Mesothelial cell of epicardium (in vitro differentiated cells): ENCODE data around the gene ALAD. TPM values are rescaled to one million over a fixed set of nuclear protein-coding genes. Genes with fewer than 3 reads are reported as not detected.

Source experiments
- DNase-seq, 2 experiments: peaks; one replicate each; pipeline ENCODE4 v3.0.0; 2021; ENCODE audit warnings: low spot score in 2 of 2; ENCODE audit not compliant: unreplicated experiment in 2 of 2
- H3K27ac Mint-ChIP-seq: 2 replicates; pipeline ENCODE4 v1.8.0; 2021; ENCODE audit warnings: mixed read lengths
- H3K27me3 Mint-ChIP-seq: 2 replicates; pipeline ENCODE4 v1.8.0; 2021; ENCODE audit warnings: low read depth, mixed read lengths
- H3K36me3 Mint-ChIP-seq: 2 replicates; pipeline ENCODE4 v1.8.0; 2021; ENCODE audit warnings: mixed read lengths
- H3K4me1 Mint-ChIP-seq: 2 replicates; pipeline ENCODE4 v1.8.0; 2021; ENCODE audit warnings: mixed read lengths
- H3K4me3 Mint-ChIP-seq: 2 replicates; pipeline ENCODE4 v1.8.0; 2021; ENCODE audit warnings: mild to moderate bottlenecking, moderate library complexity, mixed read lengths
- H3K9me3 Mint-ChIP-seq: 2 replicates; pipeline ENCODE4 v1.8.0; 2021; ENCODE audit warnings: mixed read lengths
- CTCF ChIP-seq: fragments of 200-600 bp; sonication (generic); IDR thresholded peaks from one replicate; pipeline ENCODE4 v1.5.0; 2021; ENCODE audit warnings: antibody characterized with exemption; ENCODE audit not compliant: unreplicated experiment
- total RNA-seq: library from RNA; stranded (reverse); gene quantifications from 3 replicates; pipeline ENCODE4 v1.2.1, GENCODE V29; 2021

The ALAD gene
- total RNA-seq, 1 donor from 2014 or later: 45.6 TPM

DNA sequence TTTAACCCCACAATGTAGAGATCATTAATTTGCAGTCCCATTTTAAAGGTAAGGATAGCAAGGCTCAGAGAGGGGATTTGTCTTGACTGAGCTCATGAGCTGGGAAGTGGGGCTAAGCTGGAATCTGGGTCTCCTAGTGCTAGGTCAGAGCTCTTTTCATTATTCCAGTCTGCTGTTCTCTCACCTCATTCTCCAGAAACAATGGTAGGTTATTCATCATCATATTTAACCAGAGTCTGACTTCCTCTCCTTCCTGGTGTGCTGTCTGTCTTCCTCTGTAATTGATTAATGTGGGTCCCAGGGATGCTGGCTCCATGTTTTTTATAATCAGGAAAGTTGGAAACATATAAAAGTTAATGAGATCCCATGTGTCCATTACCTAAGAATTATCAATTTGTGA, 30.1 kb upstream of the ALAD start:
- Mint-ChIP-seq H3K27me3 (peaks cover 1% of the 10 kb centered on the region), H3K27ac (no peak overlapping the region), H3K36me3 (no peaks in the 10 kb centered on the region), H3K4me3 (no peak overlapping the region), H3K9me3 (peaks cover 9% of the 10 kb centered on the region), H3K4me1 (no peaks in the 10 kb centered on the region)
- no peak for TF ChIP-seq CTCF
- DNase-seq: no peak

- H3K36me3 Mint-ChIP-seq: no peaks in the 10 kb centered on the region
- H3K4me1 Mint-ChIP-seq: peaks cover 9% of the 10 kb centered on the region
- no peaks in the 10 kb centered on the region for H3K27me3 Mint-ChIP-seq
- H3K4me3 Mint-ChIP-seq: no peak overlapping the region
- H3K27ac Mint-ChIP-seq: no peak overlapping the region
- DNase-seq: no peak
- peaks cover 2% of the 10 kb centered on the region for H3K9me3 Mint-ChIP-seq
- no peak for TF ChIP-seq CTCF
Observed at GRCh38 chr9:113428062-113428615, 27.1 kb upstream of the ALAD start.

DNA sequence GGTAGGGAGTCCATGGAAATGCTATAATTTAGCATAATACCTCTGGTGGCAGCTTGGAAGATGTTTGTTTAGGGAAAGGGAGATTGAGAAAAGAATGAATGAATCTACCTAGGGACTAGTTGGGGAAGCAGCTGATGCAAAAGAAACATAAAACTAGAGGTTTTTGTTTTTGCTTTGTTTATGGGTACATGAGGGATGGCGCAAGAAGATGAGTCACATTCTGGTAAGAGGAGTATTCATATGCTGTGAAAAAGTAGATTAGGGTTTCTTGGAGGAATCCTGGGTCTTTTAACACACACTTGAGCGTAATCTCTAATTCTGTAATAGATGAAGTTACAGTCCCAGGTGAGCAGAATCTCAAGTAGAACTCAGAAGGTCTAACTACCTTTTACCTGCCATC, 26.5 kb upstream of the ALAD start:
- Mint-ChIP-seq H3K9me3 (no peaks in the 10 kb centered on the region), H3K27me3 (no peaks in the 10 kb centered on the region), H3K27ac (no peak overlapping the region), H3K4me3 (no peak overlapping the region), H3K4me1 (peaks cover 9% of the 10 kb centered on the region), H3K36me3 (no peaks in the 10 kb centered on the region)
- DNase-seq: no peak
- TF ChIP-seq CTCF: no peak

- Mint-ChIP-seq H3K27me3 (no peaks in the 10 kb centered on the region), H3K36me3 (no peaks in the 10 kb centered on the region), H3K4me1 (peaks cover 9% of the 10 kb centered on the region), H3K9me3 (no peaks in the 10 kb centered on the region), H3K4me3 (no peak overlapping the region), H3K27ac (no peak overlapping the region)
- DNase-seq: no peak
- no peak for TF ChIP-seq CTCF
Observed at GRCh38 chr9:113426701-113427100, 25.6 kb upstream of the ALAD start.

- no peak for DNase-seq
- H3K4me1 Mint-ChIP-seq: peaks cover 9% of the 10 kb centered on the region
- H3K27ac Mint-ChIP-seq: no peak overlapping the region
- H3K4me3 Mint-ChIP-seq: no peak overlapping the region
- H3K9me3 Mint-ChIP-seq: no peaks in the 10 kb centered on the region
- H3K36me3 Mint-ChIP-seq: no peaks in the 10 kb centered on the region
- no peak for TF ChIP-seq CTCF
- no peaks in the 10 kb centered on the region for H3K27me3 Mint-ChIP-seq
Observed at GRCh38 chr9:113425072-113425471, 24.0 kb upstream of the ALAD start.

DNA sequence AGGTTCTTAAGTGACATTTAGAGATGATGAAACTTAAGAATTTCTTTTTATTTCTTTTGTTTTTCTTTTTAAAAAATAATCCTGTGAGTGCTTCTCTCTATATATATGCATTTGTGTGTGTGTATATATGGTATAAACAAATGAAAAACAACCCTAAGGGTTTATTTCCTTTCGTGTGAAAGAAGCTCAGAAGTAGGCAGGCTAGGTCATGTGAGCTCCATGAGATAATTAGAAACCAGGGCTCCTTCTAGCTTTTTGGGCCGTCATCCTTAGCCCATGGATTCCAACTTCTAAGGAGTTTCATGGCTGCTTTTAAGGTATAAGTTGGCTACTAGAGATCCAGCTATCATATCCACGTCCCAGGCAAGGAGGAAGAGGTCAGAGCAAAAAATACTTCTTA, 20.6 kb upstream of the ALAD start:
- no peak for TF ChIP-seq CTCF
- Mint-ChIP-seq H3K27me3 (no peaks in the 10 kb centered on the region), H3K27ac (no peak overlapping the region), H3K4me3 (no peak overlapping the region), H3K9me3 (no peaks in the 10 kb centered on the region), H3K4me1 (peaks cover 9% of the 10 kb centered on the region), H3K36me3 (no peaks in the 10 kb centered on the region)
- no peak for DNase-seq
